ENCODE measurements around the gene TOP2A.
"Not testable (repeated sequence)": the region's sequence is repeated elsewhere in the genome, so short reads cannot be mapped to it uniquely, and the experiment has no call there.

Gene TOP2A

DNA sequence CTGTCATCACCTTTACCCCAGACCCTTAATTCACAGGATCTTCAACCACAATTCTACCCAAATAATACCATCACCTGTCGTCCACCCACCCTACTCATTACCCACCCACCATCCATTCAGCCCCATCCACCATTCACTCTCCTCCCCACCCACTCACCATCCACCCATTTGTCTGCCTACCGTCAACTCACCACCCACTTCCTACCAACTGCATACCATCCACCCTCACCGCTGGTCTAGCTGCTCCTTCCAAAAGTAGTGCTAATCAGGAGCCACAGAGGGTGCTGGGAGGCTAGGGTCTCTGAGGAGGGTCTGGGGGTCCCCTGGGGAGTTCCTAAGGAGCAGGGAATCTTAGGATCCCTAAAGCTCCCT lies 13.5 kb upstream of the TOP2A start:
- DNase-seq: no peak

GRCh38 chr17:40430272-40431230 lies 12.9 kb upstream of the TOP2A start:
- DNase-seq: no peak

- no peak for DNase-seq
These were observed 9.4 kb upstream of the TOP2A start for GRCh38 chr17:40427002-40427491.

DNA sequence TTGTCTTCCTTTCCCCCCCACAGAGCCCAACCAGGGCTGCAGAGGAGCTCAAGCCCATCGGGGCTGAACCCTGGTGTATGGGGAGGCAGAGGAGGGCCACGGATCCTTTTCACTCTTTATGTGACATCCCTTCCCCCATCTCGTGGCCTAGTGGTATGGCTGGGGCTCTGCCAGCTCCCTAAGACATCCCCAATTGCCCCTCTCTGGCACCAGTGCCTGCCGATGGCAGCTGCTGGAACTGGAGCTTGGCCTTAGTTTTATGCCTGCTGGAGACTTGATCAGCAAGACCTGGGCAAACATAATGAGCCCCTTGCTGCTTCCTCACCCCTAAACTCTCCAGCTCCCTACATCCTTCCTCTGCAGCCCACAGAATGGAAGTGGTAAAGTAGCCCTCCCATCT lies 8.0 kb upstream of the TOP2A start:
- no peak for DNase-seq

GRCh38 chr17:40422990-40423633 lies 5.4 kb upstream of the TOP2A start:
- no peak for DNase-seq

GRCh38 chr17:40419559-40420331 lies 2.0 kb upstream of the TOP2A start:
- no peak for DNase-seq

- DNase-seq: no peak
These were observed 671 bp upstream of the TOP2A start for GRCh38 chr17:40418428-40418706.

DNA sequence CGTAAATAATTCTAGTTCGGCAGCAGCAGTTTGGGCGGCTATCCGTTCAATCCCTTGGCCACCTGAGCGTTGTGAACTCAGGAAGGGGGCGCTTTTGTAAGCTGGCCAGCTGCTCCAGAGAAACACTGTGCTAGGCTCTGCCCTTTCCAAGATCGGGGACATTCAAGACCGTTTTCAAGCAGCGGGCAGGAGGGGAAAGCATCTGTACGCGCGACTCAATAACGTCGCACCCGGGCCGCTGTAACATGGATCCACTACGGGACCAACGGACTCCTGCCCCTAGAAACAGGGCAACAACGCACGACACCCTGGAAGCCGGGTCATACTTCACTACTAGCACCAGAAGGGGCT lies 463 bp downstream of the TOP2A start:
- no peak for DNase-seq

GRCh38 chr17:40416671-40417070 lies 1.0 kb downstream of the TOP2A start:
- DNase-seq: no peak

DNA sequence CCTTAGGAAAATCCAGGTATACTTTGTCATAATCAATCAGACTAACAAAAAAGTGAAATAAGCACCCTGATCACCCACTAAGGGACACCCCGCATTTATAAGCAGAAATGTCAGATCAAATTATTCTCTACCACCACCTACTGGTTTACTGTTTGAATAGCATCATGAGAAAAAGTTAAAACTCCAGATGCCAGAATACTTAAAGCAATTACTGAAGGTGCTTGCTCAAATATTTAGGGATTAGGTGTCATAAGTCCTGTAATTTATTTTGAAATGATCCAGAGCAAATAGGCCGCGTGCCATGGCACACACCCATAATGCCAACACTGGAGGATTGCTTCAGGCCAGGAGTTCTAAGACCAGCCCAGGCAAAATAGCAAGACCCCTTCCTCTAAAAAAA lies 2.3 kb downstream of the TOP2A start:
- peak in 1 of 2 donors; percentile 69 for DNase-seq

DNA sequence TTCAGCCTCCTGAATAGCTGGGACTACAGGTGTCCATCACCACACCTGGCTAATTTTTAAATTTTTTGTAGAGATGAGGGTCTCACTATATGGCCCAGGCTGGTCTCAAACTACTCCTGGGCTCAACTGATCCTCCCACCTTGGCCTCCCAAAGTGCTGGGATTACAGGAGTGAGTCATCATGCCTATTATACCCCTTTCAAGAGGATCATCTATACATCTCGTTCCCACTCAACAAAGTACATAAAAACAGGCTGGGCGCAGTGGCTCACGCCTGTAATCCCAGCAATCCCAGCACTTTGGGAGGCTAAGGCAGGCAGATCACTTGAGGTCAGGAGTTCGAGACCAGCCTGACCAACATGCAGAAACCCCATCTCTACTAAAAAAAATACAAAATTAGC lies 3.4 kb downstream of the TOP2A start:
- DNase-seq: not testable (repeated sequence)

GRCh38 chr17:40412880-40413279 lies 4.8 kb downstream of the TOP2A start:
- DNase-seq: no peak

GRCh38 chr17:40411821-40412220 lies 5.9 kb downstream of the TOP2A start:
- no peak for DNase-seq

GRCh38 chr17:40410082-40410481 lies 7.6 kb downstream of the TOP2A start:
- no peak for DNase-seq

DNA sequence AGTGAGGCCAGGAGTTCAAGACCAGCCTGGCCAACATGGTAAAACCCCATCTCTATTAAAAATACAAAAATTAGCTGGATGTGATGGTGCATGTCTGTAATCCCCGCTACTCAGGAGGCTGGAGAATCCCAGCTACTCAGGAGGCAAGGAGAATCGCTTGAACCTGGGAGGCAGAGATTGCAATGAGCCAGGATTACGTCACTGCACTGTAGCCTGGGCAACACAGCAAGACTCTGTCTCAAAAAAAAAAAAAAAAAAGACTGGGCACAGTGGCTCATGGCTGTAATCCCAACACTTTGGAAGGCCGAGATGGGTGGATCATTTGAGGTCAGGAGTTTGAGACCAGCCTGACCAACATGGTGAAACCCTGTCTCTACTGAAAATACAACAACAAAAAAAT lies 8.2 kb downstream of the TOP2A start:
- DNase-seq: not testable (repeated sequence)

- no peak for DNase-seq
These were observed 10.2 kb downstream of the TOP2A start for GRCh38 chr17:40407460-40407859.

GRCh38 chr17:40404003-40404402 lies 13.7 kb downstream of the TOP2A start:
- no peak for DNase-seq

- peak in 1 of 2 donors; percentile 25 for DNase-seq
These were observed 15.0 kb downstream of the TOP2A start for GRCh38 chr17:40402668-40403067.

DNA sequence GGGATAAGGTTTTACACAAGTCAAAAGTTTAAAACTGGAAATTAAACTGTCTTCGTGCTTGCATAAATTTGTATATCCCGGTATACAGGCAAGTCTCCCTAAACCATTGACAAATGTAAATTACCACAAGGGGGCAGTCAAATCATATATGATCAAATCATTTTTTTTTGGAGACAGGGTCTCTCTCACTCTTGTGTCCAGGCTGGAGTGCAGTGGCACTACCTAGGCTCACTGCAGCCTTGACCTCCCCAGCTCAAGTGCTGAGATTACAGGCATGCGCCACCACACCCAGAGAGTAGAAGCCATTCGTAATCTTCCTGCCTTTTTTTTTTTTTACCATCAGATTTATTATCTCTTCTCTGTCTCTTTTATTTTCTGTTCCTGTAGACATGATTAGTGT lies 18.5 kb downstream of the TOP2A start:
- DNase-seq: peak in 1 of 2 donors; percentile 55

DNA sequence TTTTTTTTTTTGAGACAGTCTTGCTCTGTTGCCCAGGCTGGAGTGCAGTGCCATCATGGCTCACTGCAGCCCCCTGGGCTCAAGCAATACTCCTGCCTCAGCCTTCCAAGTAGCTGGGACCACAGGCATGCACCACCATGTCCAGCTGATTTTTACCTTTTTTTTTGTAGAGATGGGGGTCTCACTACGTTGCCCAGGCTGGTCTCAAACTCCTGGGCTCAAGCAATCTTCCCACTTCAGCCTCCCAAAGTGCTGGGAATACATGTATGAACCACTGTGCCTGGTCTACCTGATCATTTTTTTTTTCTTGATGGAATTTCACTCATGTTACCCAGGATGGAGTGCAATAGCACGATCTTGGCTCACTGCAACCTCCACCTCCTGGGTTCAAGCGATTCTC lies 31.1 kb downstream of the TOP2A start:
- not testable (repeated sequence) for DNase-seq

GRCh38 chr17:40382251-40382650 lies 35.4 kb downstream of the TOP2A start:
- no peak for DNase-seq

DNA sequence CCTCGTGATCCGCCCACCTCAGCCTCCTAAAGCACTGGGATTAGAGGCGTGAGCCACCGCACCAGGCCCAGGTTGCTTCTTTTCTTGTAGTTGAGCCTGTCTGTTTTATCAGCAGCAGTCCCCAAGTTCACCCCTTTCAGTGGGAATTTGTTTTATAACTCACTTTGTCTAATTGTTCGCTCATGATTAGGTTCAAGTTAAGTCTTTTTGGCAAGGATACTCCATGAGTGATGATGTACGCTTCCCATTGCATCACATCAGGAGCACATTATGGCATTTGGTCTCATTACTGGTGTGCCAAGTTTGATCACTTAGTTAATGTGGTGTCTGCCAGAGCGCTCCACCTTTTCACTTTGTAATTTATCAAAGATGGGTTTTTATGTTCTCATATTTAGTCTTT lies 38.7 kb downstream of the TOP2A start:
- no peak for DNase-seq

GRCh38 chr17:40377832-40378231 lies 39.9 kb downstream of the TOP2A start:
- no peak for DNase-seq

DNA sequence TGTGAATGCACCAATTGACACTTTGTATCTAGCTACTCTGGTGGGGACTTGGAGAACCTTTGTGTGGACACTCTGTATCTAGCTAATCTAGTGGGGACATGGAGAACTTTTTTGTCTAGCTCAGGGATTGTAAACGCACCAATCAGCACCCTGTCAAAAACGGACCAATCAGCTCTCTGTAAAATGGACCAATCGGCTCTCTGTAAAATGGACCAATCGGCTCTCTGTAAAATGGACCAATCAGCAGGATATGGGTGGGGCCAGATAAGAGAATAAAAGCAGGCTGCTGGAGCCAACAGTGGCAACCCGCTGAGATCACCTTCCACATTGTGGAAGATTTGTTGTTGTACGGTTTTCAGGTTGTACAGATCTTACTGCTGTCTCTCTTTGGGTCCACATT lies 41.2 kb downstream of the TOP2A start:
- not testable (repeated sequence) for DNase-seq

Measured in CD4-positive, alpha-beta T cell treated with Interleukin-1 beta for 1 hour (primary cell).